Liver (tissue), 9 donors: ENCODE measurements around the gene GCLC. TPM values are rescaled to one million over a fixed set of nuclear protein-coding genes. Genes with fewer than 3 reads are reported as not detected.

Experiments
- DNase-seq: peaks from one replicate; pipeline ENCODE4 v3.0.0-alpha.2; 2017; ENCODE audit warnings: low spot score
- H3K27ac ChIP-seq, 2 donors: one replicate each; pipeline ENCODE4 v1.7.0; 2013; ENCODE audit warnings: inconsistent platforms in 2 of 2, low read length in 2 of 2, control low read depth in 1 of 2, low read depth in 1 of 2, mild to moderate bottlenecking in 1 of 2
- H3K27me3 ChIP-seq, 4 donors: one replicate each; pipeline versions ENCODE4 v1.6.1 to v1.7.0; 2013; ENCODE audit warnings: low read length in 3 of 4, inconsistent platforms in 1 of 4, mild to moderate bottlenecking in 1 of 4, moderate library complexity in 1 of 4; ENCODE audit not compliant: control insufficient read depth in 4 of 4, insufficient read depth in 4 of 4
- H3K36me3 ChIP-seq, 4 donors: one replicate each; pipeline versions ENCODE4 v1.6.1 to v1.7.0; 2013; ENCODE audit warnings: low read length in 3 of 4, mild to moderate bottlenecking in 3 of 4, low read depth in 1 of 4, moderate library complexity in 1 of 4; ENCODE audit not compliant: control insufficient read depth in 4 of 4, insufficient read depth in 3 of 4
- H3K4me1 ChIP-seq, 4 donors: one replicate each; pipeline versions ENCODE4 v1.6.1 to v1.7.0; 2013; ENCODE audit warnings: low read length in 3 of 4, mild to moderate bottlenecking in 3 of 4, moderate library complexity in 1 of 4; ENCODE audit not compliant: control insufficient read depth in 4 of 4, insufficient read depth in 4 of 4
- H3K4me3 ChIP-seq, 3 donors: one replicate each; pipeline versions ENCODE4 v1.6.1 to v1.7.0; 2013; ENCODE audit warnings: low read length in 3 of 3, control low read depth in 1 of 3, low read depth in 1 of 3, mild to moderate bottlenecking in 1 of 3
- H3K9ac ChIP-seq, 2 donors: one replicate each; pipeline ENCODE4 v1.7.0; 2013; ENCODE audit warnings: low read length in 2 of 2, mild to moderate bottlenecking in 2 of 2, moderate library complexity in 2 of 2, control low read depth in 1 of 2, low read depth in 1 of 2
- H3K9me3 ChIP-seq, 4 donors: one replicate each; pipeline versions ENCODE4 v1.6.1 to v1.7.0; 2013; ENCODE audit warnings: low read length in 3 of 4; ENCODE audit not compliant: control insufficient read depth in 4 of 4
- ATF3 ChIP-seq: IDR thresholded peaks from 2 replicates; pipeline ENCODE4 v1.6.1; 2016; ENCODE audit warnings: antibody characterized with exemption
- CTCF ChIP-seq: fragments of 150-350 bp; IDR thresholded peaks from 2 replicates; pipeline ENCODE4 v1.5.1; 2017; ENCODE audit warnings: improper control_type of control experiment, low read depth, low read length; ENCODE audit not compliant: missing input control
- EGR1 ChIP-seq, 2 donors: IDR thresholded peaks; 2 replicates each; pipeline ENCODE4 v1.6.1; 2016 to 2018; ENCODE audit warnings: antibody characterized with exemption in 2 of 2, low read depth in 2 of 2
- FOXA1 ChIP-seq: IDR thresholded peaks from 2 replicates; pipeline ENCODE4 v1.6.1; 2016; ENCODE audit warnings: antibody characterized with exemption
- FOXA2 ChIP-seq: IDR thresholded peaks from 2 replicates; pipeline ENCODE4 v1.6.1; 2016; ENCODE audit warnings: antibody characterized with exemption
- GABPA ChIP-seq, 2 donors: IDR thresholded peaks in 1 of 2; conservative IDR thresholded peaks in 1 of 2; 2 replicates each; pipeline ENCODE4 v1.6.1; 2016; ENCODE audit warnings: antibody characterized with exemption in 2 of 2, mild to moderate bottlenecking in 1 of 2, moderate library complexity in 1 of 2
- HNF4A ChIP-seq, 2 donors: conservative IDR thresholded peaks; 2 replicates each; pipeline ENCODE4 v1.6.1; 2016; ENCODE audit warnings: antibody characterized with exemption in 2 of 2, mild to moderate bottlenecking in 2 of 2
- HNF4G ChIP-seq: IDR thresholded peaks from 2 replicates; pipeline ENCODE4 v1.6.1; 2016; ENCODE audit warnings: antibody characterized with exemption
- JUND ChIP-seq, 2 donors: IDR thresholded peaks; 2 replicates each; pipeline ENCODE4 v1.6.1; 2016; ENCODE audit warnings: antibody characterized with exemption in 2 of 2
- MAX ChIP-seq: IDR thresholded peaks from 2 replicates; pipeline ENCODE4 v1.6.1; 2016; ENCODE audit warnings: antibody characterized with exemption
- NR2F2 ChIP-seq: IDR thresholded peaks from 2 replicates; pipeline ENCODE4 v1.6.1; 2016; ENCODE audit warnings: antibody characterized with exemption
- RAD21 ChIP-seq, 2 donors: IDR thresholded peaks; 2 replicates each; pipeline ENCODE4 v1.6.1; 2016; ENCODE audit warnings: antibody characterized with exemption in 2 of 2, mild to moderate bottlenecking in 2 of 2
- RXRA ChIP-seq, 2 donors: IDR thresholded peaks; 2 replicates each; pipeline ENCODE4 v1.6.1; 2017 to 2018; ENCODE audit warnings: antibody characterized with exemption in 2 of 2, mild to moderate bottlenecking in 1 of 2
- SP1 ChIP-seq: IDR thresholded peaks from 2 replicates; pipeline ENCODE4 v1.6.1; 2018; ENCODE audit warnings: antibody characterized with exemption, mild to moderate bottlenecking
- YY1 ChIP-seq: IDR thresholded peaks from 2 replicates; pipeline ENCODE4 v1.6.1; 2016; ENCODE audit warnings: antibody characterized with exemption, mild to moderate bottlenecking
- WGBS: extraction: QIAGEN DNeasy Blood & Tissue Kit; methylation state at CpG from one replicate; pipeline ENCODE4 v1.1.7; 2013; 5-methylcytosine and 5-hydroxymethylcytosine counted together
- polyA plus RNA-seq, 2 donors: library from polyadenylated mRNA; stranded (reverse) in 1 of 2; unstranded in 1 of 2; fragments of 200-250 nt in 1 of 2; fragments of >200 nt in 1 of 2; fragmentation: Nextera tagmentation in 1 of 2; extraction: Ambion mirVana in 1 of 2; gene quantifications; one replicate each; pipeline versions ENCODE4 v1.2.1 to v1.2.3, GENCODE V29; 2013 to 2015
- total RNA-seq, 2 donors: library from RNA; depleted of rRNA; stranded (reverse); fragments of >200 nt; gene quantifications; one replicate each; pipeline ENCODE4 v1.2.3, GENCODE V29; 2014
- donor health status: healthy.
- donor health status: healthy.
- donor health status: healthy.
- donor health status: healthy.
- donor health status: healthy.

GCLC gene
- total and polyA plus RNA-seq, 4 donors: 28.6 to 135 (median 79.8) TPM

- no peak for DNase-seq
- Histone ChIP-seq H3K9me3 (no peaks in the 10 kb centered on the region), H3K4me1 (peaks cover 0 to 17% (median 10%) of the 10 kb centered on the region in 4 donors), H3K36me3 (no peaks in the 10 kb centered on the region), H3K4me3 (no peak overlapping the region), H3K27ac (no peak overlapping the region), H3K9ac (no peak overlapping the region), H3K27me3 (no peaks in the 10 kb centered on the region)
- TF ChIP-seq HNF4A (conservative IDR thresholded peaks at IDR 0.05): no peak
- no peak for TF ChIP-seq FOXA1
- no peak for TF ChIP-seq RAD21 (IDR thresholded peaks at IDR 0.05)
- TF ChIP-seq FOXA2: no peak
- TF ChIP-seq CTCF: no peak
- no peak for TF ChIP-seq MAX
- 77% methylated on average over 5 of the region's 5 CpGs for WGBS
Observed at GRCh38 chr6:53461696-53462095, 83.2 kb downstream of the GCLC start.

GRCh38 chr6:53461041-53461656, 83.8 kb downstream of the GCLC start:
- Histone ChIP-seq H3K9me3 (no peaks in the 10 kb centered on the region), H3K27ac (no peak overlapping the region), H3K4me1 (peaks cover 0 to 17% (median 10%) of the 10 kb centered on the region in 4 donors), H3K27me3 (no peaks in the 10 kb centered on the region), H3K9ac (no peak overlapping the region), H3K36me3 (no peaks in the 10 kb centered on the region), H3K4me3 (no peak overlapping the region)
- TF ChIP-seq RAD21 (IDR thresholded peaks at IDR 0.05) (no peak), CTCF (no peak), JUND (IDR thresholded peaks at IDR 0.05) (no peak), MAX (no peak), HNF4A (conservative IDR thresholded peaks at IDR 0.05) (peak in 1 of 2 donors; percentile 10), RXRA (IDR thresholded peaks at IDR 0.05) (peak in 1 of 2 donors; percentile 31), HNF4G (no peak)
- 84% methylated on average over 1 of the region's 1 CpG for WGBS
- no peak for DNase-seq

- Histone ChIP-seq H3K9me3 (no peaks in the 10 kb centered on the region), H3K27ac (no peak overlapping the region), H3K9ac (no peak overlapping the region), H3K36me3 (no peaks in the 10 kb centered on the region), H3K4me3 (no peak overlapping the region), H3K4me1 (peaks cover 0 to 4% (median 1%) of the 10 kb centered on the region in 4 donors), H3K27me3 (no peaks in the 10 kb centered on the region)
- WGBS: 89% methylated on average over 3 of the region's 3 CpGs
- DNase-seq: no peak
- TF ChIP-seq EGR1 (IDR thresholded peaks at IDR 0.05; ENCODE audit: low read depth in 2 of 2) (no peak), ATF3 (no peak), HNF4A (conservative IDR thresholded peaks at IDR 0.05) (no peak), RXRA (IDR thresholded peaks at IDR 0.05) (no peak), JUND (IDR thresholded peaks at IDR 0.05) (no peak), SP1 (no peak), HNF4G (no peak), CTCF (no peak), FOXA1 (no peak), NR2F2 (no peak), YY1 (no peak), MAX (no peak), GABPA (IDR thresholded peaks at IDR 0.05 in 1 of 2, conservative IDR thresholded peaks at IDR 0.05 in 1 of 2) (no peak)
Observed at GRCh38 chr6:53458105-53458866, 86.6 kb downstream of the GCLC start.
